GM23248 (cell line): ENCODE data around the gene TRDN.

ENCODE experiments used
- EZH2 ChIP-seq: fragments of 200-600 bp; sonication (generic); IDR thresholded peaks from 2 replicates; pipeline ENCODE4 v1.6.1; 2018; ENCODE audit warnings: antibody characterized with exemption, mild to moderate bottlenecking; ENCODE audit not compliant: insufficient read depth, poor library complexity, severe bottlenecking
- EZH2phosphoT487 ChIP-seq: fragments of 200-600 bp; sonication (generic); IDR thresholded peaks from 2 replicates; pipeline ENCODE4 v1.6.1; 2018; ENCODE audit warnings: antibody characterized with exemption, moderate library complexity, mild to moderate bottlenecking, low read depth; ENCODE audit not compliant: insufficient read depth

GRCh38 chr6:123233336-123233735 is 403.4 kb downstream of the TRDN start:
- TF ChIP-seq EZH2phosphoT487: no peak
- no peak for TF ChIP-seq EZH2
